ENCODE data around the gene CNOT1. TPM values are rescaled to one million over a fixed set of nuclear protein-coding genes. Genes with fewer than 3 reads are reported as not detected.

CNOT1 gene
- polyA plus RNA-seq, 3 donors, result 201 to 204 (median 204) TPM

DNA sequence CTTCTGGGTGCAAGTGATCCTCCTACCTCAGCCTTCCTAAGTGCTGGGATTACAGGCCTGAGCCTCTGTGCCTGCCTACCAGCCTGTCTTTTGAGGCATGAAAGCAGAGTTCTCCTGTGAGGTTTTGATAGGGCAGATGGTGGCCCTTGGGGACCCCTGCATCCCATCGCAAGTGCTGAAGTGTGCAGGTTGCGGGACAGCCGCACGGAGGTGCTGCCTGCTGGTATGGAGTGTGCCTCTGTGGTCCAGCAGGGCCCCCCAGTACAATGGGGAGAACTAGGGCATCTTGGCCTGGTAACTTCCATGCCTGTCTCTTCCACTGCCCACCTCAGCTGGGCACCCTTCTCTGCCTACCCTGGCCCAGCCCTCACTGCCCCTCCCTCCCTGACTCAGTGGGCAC lies 139.6 kb downstream of the CNOT1 start:
- DNase-seq (ENCODE audit: low read depth in 3 of 3, low spot score in 2 of 3), result no peak

DNA sequence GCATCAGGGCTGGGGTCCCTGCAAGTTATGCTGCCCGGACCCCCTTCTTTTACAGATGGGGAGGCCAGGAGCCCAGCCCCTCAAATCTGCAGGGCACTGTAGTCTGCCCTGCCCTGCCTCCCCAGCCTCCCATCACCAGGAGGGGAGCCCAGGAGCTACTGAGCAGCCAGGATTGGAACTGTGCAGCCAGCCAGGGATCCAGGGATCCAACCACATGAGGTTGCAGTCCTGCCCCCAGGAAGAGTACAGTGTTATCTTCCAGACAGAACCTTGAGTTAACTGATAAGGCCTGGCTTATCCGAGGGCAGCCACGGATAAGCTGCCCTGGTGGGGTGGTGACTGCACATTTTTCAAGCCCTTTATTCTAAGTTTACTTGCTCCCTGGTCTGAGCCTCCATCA lies 141.1 kb downstream of the CNOT1 start:
- DNase-seq (ENCODE audit: low read depth in 3 of 3, low spot score in 2 of 3), result no peak

DNA sequence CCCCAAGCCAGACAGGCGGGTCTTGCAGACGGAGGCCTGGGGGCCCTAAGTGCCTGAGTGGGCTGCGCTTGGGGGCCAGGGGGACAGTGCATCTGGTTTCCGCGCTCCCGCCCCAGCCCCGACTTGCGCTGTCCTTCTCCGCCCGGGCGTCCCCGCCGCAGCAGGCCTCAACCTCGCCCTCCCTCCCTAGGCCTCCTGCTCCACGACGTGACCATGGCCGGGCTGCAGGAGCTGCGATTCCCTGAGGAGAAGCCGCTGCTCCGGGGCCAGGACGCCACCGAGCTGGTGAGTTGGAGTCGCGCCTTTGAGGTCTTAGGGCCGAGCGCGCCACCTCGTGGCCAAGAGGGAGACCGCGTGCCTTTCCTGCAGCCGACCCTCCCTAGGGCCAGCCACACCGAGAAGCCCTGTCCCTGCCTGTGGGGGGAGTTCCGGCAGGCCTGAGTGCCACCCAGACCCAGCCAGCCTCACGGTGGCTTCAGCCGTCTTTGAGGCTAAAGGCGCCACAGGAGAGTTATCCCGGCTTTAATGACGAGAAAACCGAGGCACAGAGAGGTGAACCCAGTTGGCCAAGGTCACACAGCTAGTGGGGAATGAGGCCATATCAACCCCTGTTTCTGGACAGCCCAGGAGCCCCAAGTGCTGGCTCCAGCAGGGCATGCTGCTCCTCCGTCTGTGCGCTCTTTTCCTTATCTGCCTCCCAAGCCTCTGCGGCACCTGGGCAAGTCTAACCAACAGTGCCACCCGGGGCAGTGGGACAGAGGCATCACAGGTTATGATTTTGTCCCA lies 141.9 kb downstream of the CNOT1 start:
- DNase-seq (ENCODE audit: low read depth in 3 of 3, low spot score in 2 of 3), result peak in 1 of 3 donors; percentile 71

DNA sequence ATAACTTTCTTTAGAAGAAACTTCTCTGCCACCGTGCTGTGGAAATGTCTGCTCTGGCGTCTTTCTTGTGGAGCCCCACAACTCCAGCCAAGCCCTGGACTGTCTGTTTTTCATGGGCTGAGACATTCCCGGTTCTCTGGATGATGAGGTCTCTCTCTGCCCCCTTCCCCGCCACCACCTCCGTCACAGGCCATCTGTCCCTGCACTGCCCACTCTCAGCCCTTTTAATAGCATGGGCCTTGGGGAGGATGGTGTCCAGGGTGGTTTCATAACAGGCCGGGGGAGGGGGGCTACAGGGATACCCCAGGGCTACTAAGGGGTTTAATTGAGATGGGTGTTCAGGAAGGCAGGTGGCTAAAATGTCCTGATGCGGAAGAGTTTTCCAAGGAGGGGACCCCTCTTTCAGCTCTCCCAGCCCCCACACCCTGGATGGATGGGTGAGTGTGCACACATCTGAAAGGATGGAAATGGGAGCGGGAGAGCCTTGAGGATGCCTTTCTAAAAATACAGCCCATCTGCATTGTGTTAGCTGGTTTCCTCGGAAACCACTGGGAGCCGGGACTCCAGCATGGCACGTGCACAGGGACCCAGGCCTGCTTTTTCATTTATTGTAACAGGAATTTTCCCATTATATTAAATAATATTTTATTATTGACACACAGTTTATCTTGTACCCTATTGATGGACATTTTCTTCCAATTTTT lies 144.3 kb downstream of the CNOT1 start:
- no peak for DNase-seq (ENCODE audit: low read depth in 3 of 3, low spot score in 2 of 3)

DNA sequence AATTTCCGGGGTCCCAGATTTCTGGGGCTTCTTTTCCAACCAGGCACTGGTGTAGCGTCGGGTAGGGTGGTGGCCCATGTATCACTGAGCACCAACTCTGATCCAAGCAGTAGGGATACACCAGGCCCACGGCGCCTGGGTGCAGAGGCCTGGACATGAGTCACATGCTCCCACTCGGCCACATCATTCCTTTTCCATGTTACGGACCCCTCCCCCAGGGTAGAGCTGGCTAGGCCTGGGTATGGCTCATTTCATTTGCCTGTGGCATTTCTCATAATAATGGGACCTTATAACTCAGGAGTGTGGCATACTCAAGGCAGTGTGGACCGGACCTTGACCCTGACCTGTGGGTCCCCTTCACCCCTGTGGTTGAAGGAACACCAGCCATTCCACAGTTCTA lies 147.7 kb downstream of the CNOT1 start:
- no peak for DNase-seq (ENCODE audit: low read depth in 3 of 3, low spot score in 2 of 3)

DNA sequence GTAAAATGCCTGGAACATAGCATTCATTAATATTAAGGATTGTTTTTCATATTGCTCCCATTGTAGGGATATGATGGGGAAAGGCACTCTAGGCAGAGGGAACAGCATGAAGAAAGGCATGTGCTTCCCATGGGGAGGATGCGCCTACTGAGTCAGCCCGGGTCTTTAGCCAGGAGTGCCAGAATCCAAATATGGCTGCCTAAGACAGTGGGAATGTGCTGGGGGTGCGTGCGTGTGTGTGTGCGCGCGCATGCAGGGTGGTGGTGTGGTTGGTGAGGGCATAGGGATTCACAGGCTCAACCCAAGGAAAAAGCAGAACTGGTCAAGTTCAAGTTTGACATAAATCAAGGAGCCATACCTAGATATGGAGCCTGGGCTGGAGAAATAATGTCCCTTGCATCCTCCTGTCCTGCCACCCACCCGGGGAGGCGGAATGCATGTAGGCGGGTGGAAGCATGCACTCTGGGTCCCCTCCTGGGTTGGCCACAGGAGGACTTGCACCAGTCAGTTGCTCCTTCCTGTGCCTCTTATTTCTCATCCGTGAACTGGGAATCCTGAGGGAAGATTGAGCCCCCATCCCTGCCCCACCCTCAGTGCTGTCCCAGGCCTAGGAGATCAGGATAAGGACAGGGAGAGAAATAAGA lies 148.3 kb downstream of the CNOT1 start:
- DNase-seq (ENCODE audit: low read depth in 3 of 3, low spot score in 2 of 3), result no peak

DNA sequence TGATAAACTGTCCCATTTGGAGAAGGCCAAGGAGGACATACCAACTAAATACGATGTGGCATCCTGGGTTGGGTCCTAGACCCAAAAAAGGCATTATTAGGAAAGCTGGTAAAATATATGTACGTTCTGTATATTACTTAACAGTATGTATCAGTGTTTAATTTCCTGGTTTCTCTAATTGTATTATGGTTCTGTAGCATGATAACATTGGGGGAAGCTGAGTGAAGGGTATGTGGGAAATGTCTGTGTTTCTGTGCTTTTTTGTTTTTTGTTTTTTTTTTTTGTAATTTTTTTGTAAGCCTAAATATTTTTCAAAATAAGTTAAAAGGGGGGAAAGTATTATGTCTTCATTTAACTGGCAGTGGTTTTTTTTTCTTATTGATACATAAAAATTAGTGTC lies 151.2 kb downstream of the CNOT1 start:
- DNase-seq (ENCODE audit: low read depth in 3 of 3, low spot score in 2 of 3), result no peak

DNA sequence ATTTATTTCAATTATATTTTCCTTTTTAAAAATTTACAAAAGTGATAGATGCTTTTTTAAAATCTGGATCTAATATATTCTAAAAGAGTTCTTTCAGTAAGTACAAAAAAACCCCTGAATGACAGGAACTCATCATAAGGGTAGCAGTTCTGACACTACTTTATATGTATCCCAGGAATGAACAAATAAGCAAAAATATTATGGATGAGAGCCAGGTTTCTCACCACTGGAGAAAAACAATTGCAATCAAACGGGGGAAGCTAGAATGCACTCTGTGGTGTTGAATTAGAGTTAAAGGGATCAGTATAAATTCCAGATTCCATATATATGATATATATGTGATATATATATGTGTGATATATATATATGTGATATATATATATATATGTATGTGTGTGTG lies 152.8 kb downstream of the CNOT1 start:
- DNase-seq (ENCODE audit: low read depth in 3 of 3, low spot score in 2 of 3), result no peak

DNA sequence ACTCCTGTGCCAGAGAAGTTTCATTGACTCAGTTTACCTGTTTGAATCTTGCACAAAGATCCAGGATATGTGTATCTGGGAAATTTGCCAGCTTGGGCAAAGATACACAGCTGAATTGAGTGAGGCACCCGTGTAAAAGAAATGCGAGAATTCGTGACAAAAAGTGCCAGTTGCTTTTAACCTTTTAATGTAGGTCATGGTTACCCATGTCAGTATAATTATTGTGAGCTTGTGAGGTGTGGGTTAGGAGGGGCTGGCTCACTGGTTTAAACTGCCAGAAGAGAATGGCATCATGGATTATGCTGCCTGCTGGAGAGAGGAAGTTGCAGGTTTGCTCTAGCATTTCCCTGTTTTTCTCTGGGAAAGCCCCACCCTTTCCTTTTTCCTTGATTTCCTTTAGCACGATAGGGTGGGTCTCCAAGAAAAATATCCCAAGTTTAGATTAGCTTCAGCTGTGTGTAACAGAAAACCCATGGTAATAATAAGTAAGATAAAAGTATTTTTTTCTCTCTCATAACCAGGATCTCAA lies 154.5 kb downstream of the CNOT1 start:
- no peak for DNase-seq (ENCODE audit: low read depth in 3 of 3, low spot score in 2 of 3)

DNA sequence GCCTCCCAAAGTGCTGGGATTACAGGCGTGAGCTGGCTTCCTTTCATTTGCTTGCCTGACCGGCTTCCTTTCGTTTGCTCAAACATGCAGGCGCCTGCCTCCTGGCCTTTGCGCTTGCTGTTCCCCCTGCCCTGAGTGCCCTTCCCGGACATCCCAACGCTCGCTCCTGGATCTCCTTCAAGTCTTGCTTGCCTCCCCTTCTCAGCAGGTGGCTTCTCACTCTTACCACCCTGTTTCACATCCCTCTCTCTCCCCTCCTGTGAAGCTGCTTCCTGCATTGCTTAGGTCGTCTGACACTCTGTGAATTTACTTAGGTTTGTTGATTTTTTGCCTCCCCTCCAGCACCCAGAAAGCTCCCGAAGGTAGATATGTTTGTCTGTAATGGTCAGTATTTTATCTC lies 155.3 kb downstream of the CNOT1 start:
- no peak for DNase-seq (ENCODE audit: low read depth in 3 of 3, low spot score in 2 of 3)

DNA sequence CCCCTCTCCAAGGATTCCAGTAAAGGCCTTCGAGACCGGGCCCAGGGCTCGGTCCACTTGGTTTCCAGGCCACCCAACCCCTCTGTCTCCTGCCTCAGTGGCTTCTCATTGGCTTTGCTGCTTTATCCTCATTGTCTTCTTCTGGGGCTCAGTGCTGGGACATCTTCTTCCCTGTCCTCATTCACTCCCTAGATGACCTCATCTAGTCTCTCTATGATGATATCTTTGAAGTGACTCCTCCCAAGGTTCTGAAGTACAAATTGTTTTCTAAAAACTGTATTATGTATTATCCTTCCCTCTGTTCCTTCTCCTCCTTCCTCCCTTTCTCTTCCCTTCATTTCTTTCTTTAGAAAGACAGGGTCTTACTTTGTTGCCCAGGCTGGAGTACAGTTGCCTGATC lies 156.8 kb downstream of the CNOT1 start:
- DNase-seq (ENCODE audit: low read depth in 3 of 3, low spot score in 2 of 3), result no peak

DNA sequence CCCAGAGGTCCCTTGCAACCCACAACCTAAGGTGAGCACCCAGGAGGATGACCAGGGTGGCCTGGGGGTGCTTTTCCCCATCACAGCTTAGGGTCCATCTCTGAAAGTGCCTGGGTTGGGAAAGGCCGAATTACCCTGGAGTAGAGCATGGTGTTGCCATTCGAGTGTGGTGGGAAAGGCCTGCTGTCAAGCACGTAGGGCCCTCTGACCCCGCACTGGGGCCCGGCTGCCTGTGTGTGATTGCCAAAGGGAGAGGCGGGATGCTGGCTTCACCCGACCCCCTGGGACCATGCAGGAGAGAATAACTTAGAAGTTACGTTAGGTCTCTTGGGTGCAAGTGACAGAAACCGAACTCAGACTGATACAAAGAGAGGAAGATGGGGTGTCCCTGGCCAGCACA lies 157.4 kb downstream of the CNOT1 start:
- no peak for DNase-seq (ENCODE audit: low read depth in 3 of 3, low spot score in 2 of 3)

DNA sequence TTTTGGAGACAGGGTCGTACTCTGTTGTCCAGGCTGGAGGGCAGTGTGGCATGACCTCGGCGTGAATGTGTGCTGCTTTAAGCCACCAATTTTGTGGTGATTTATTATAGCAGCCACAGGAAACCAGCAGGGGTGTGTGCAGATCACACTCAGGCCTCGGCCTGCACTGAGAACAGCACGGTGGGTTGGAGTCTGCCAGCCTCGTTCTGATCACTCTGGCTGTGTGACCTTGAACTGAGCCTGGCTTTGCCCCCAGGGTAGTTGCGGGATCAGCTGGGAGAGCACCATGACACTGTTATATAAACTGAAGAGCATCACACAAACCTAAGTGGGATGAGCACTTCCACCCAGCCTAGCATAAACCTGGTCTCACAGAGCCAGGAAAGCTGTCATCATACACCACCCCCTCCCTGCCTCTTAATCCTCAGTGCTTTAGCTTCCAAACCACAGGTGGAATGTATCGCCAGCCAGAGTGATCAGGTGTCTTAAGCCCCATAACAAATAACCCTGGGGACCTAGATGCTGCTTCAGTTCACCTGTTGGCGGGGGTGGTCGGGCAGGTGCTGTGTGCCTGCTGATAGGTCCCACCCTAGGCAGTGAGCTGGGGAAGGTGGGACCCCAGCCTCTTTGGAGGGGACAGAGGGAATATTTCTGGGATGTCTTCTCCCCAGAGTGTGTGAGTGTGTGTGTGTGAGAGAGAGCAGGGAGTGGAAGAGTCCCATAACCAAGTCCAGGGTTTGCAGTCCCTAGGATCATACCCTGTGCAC lies 158.2 kb downstream of the CNOT1 start:
- DNase-seq (ENCODE audit: low read depth in 3 of 3, low spot score in 2 of 3), result no peak

Other genes with a start within 250 kb of the CNOT1 start
- gene GINS3, start 237.4 kb downstream of the CNOT1 start, polyA plus RNA-seq (ENCODE audit: insufficient read length in 3 of 3), result 10 to 100 TPM; 11.8 to 13.9 (median 13.2) TPM
- gene NDRG4, start 129.7 kb downstream of the CNOT1 start, polyA plus RNA-seq (ENCODE audit: insufficient read length in 3 of 3), result 1 to 10 TPM; 7.8 to 9.7 (median 8.0) TPM
- 10 to 100 TPM; 24.8 to 31.1 (median 29.1) TPM for gene SETD6, start 114.3 kb downstream of the CNOT1 start, polyA plus RNA-seq (ENCODE audit: insufficient read length in 3 of 3)
- gene SLC38A7, start 54.9 kb upstream of the CNOT1 start, polyA plus RNA-seq (ENCODE audit: insufficient read length in 3 of 3), result 10 to 100 TPM; 12.4 to 14.8 (median 13.8) TPM
- 100 to 1,000 TPM in 1 of 3 donors, 10 to 100 TPM in 2; 91.0 to 112 (median 91.9) TPM for gene GOT2, start 104.5 kb upstream of the CNOT1 start, polyA plus RNA-seq (ENCODE audit: insufficient read length in 3 of 3)